ENCODE results near the gene SLC12A3. TPM values are rescaled to one million over a fixed set of nuclear protein-coding genes. Genes with fewer than 3 reads are reported as not detected.
"Not testable (repeated sequence)": the region's sequence is repeated elsewhere in the genome, so short reads cannot be mapped to it uniquely, and the experiment has no call there.

SLC12A3 gene
- total RNA-seq, 1 donor, result 0.10 TPM

DNA sequence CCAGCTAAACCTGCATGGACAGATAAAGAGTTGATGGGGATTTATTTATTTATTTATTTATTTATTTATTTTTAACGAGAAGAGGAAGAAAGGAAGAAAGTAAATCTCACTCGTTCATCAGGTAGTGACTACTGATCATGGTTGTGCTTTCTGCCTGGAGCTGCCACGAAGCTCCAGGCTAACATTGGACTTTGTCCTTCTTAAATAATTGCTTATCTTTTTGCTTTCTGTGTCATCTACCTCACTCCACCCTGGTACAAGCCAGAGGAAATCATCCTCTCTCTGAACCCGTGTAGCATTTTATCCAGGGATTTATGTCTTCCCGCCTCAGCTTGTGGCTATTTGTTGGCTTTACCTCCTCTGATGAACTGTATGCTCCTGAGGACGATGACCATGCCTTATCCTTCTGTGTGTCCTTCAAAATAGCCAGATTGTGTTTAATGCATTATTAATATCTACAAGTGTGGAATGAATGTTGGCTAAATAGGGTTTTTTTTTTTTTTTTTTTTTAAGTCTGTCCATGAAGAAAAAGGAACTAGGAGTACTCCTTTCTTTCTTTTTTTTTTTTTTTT, 8.0 kb upstream of the SLC12A3 start:
- Histone ChIP-seq H3K27me3 (ENCODE audit: insufficient read depth, low read length) (no peaks in the 10 kb centered on the region), H3K4me3 (ENCODE audit: low read length) (no peak overlapping the region), H3K4me1 (ENCODE audit: insufficient read depth, low read length) (peaks cover 47% of the 10 kb centered on the region), H3K9me3 (ENCODE audit: low read depth, low read length) (no peaks in the 10 kb centered on the region)

DNA sequence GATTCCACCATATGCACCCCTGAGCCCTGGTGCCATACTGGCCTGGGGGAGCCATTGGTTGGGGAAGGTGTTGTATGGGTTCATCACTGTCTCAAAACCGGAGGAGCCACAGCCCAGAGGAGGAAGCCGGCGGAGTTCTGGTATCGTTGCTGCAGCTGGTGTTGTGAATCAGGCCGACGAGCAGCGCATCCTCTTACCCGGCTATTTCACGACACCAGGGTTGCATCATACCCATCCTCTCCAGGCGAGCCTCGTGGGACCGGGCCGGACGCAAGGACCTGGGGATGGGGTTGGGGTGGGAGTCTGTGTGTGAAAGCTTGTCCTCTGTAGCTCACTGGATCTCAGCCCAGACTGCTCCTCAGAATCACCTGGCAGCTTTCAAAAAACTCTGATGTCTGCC, 6.6 kb upstream of the SLC12A3 start:
- Histone ChIP-seq H3K4me3 (ENCODE audit: low read length) (no peak overlapping the region), H3K27me3 (ENCODE audit: insufficient read depth, low read length) (no peaks in the 10 kb centered on the region), H3K9me3 (ENCODE audit: low read depth, low read length) (no peaks in the 10 kb centered on the region), H3K4me1 (ENCODE audit: insufficient read depth, low read length) (peaks cover 61% of the 10 kb centered on the region)

DNA sequence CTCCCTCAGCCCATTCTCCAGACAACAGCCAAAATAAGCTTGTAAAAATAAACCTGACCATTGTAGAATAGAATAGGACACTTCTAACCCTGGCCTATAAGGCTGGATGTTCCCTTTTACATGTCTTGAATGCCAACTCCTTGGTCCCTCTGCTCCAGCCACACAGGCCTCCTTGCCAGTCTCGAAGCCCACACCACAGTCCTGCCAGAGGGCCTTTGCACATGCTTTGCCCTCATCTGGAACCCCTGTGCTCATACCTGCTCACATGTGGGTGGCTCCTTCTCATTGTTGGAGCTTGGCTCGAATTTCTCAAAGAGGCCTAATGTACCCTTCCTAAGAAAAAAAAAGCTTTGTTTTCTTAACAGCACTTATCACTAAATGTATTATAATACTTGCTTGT, 5.4 kb upstream of the SLC12A3 start:
- peaks cover 62% of the 10 kb centered on the region for H3K4me1 ChIP-seq (ENCODE audit: insufficient read depth, low read length)
- H3K4me3 ChIP-seq (ENCODE audit: low read length), result no peak overlapping the region
- H3K27me3 ChIP-seq (ENCODE audit: insufficient read depth, low read length), result no peaks in the 10 kb centered on the region
- no peaks in the 10 kb centered on the region for H3K9me3 ChIP-seq (ENCODE audit: low read depth, low read length)

DNA sequence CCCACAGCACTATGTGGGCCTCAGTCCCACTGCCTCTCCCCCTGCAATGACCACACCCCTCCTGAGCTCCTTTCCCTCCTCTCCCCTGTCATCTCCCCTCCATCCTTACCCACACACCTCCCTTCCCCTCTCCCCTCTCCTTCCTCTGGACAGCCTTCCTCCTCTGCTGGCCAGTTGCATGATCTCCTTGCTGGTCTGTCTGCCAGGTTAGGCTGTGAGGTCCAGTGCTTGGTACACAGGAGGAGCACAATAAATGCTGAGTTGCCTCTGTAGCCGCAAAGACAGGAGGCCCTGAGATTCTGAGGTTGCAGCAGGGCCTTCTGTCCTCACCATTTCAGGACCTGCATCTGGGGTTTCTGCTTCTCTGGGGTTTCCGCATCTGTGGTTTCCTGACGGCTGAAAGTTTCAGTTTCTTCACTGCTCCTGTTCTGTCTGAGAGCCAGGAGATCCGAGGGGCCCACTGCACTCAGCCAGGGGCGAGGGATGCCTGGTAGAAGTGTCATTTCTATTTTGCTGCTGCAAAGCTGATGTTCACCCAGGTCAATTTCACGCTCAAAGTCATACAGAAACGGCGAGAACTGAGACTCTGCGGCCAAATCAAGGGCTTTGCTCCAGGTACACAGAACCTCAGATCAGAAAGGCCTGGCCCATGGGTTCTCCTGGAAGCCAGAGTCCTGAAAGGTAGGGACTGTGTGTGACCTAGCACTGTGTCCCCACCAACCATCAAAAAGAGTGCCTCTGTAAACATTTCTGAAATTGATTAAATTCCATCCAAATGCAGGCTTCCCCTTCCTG, 4.6 kb upstream of the SLC12A3 start:
- Histone ChIP-seq H3K4me1 (ENCODE audit: insufficient read depth, low read length) (peaks cover 62% of the 10 kb centered on the region), H3K27me3 (ENCODE audit: insufficient read depth, low read length) (no peaks in the 10 kb centered on the region), H3K4me3 (ENCODE audit: low read length) (no peak overlapping the region), H3K9me3 (ENCODE audit: low read depth, low read length) (no peaks in the 10 kb centered on the region)

DNA sequence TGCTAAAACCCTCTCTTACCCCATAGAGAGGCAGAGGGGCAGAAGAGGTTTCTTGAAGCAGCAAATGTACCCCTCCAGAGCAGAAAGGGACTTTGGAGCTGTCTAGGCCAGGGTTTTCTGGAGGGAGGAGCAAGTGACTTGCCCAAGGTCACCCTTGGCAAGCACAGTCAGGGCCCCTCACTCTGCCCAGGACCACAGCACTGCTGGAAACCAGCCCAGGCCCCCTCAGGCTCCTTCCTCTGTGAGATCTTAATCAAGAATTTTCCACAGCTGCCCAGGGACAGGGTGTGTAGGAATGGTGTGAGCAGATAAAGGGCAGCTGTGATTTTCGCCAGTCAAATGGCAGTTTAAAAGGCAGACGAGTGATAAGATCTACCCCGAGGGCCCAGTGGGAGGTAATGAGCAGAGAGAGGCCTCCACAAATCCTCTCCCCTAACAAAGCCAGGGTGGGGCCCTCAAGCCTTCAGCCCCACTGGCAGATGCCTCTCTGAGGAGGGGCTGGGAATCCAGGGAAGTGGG, 3.9 kb upstream of the SLC12A3 start:
- no peak overlapping the region for H3K4me3 ChIP-seq (ENCODE audit: low read length)
- H3K27me3 ChIP-seq (ENCODE audit: insufficient read depth, low read length), result no peaks in the 10 kb centered on the region
- peaks cover 62% of the 10 kb centered on the region for H3K4me1 ChIP-seq (ENCODE audit: insufficient read depth, low read length)
- no peaks in the 10 kb centered on the region for H3K9me3 ChIP-seq (ENCODE audit: low read depth, low read length)

DNA sequence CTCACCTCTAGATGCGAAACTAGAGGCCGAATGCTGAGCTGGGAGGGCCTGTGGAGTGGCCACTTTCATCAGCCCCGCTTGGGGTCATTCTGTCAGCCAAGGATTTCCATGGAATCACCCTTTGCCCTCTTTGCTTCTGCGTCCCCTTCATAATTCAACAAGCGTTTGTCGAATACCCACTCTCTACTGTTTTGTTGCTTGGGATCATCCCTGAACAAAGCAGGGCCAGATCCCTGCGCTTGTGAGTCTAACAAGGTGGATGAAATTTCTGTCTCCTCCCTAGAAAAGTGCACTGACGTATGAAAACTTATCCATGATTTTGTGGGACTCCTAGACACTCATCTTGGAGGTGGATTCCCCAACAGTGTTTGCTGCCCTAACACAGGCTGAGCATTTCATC, 3.3 kb upstream of the SLC12A3 start:
- Histone ChIP-seq H3K9me3 (ENCODE audit: low read depth, low read length) (no peaks in the 10 kb centered on the region), H3K4me1 (ENCODE audit: insufficient read depth, low read length) (peaks cover 62% of the 10 kb centered on the region), H3K27me3 (ENCODE audit: insufficient read depth, low read length) (no peaks in the 10 kb centered on the region), H3K4me3 (ENCODE audit: low read length) (no peak overlapping the region)

DNA sequence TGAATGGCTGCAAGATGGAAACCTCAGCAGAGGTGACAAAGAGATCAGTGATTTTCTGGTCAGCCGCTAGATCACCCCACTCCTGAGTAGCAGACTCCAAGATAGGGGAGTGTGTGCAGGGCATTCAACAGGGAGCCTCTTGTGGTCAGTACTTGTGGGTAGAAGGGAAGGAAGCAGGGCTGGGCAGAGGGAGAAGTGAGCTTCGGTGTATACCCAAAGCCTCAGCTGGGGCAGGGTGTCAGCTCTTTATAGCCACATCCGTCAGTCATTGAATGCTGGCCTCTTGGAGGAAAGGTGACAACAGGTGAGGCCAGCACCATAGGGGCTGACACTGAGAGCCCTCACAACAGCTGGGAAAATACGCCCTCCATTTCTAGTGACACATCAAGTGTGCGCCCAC, 2.2 kb upstream of the SLC12A3 start:
- Histone ChIP-seq H3K4me1 (ENCODE audit: insufficient read depth, low read length) (peaks cover 60% of the 10 kb centered on the region), H3K27me3 (ENCODE audit: insufficient read depth, low read length) (no peaks in the 10 kb centered on the region), H3K4me3 (ENCODE audit: low read length) (no peak overlapping the region), H3K9me3 (ENCODE audit: low read depth, low read length) (no peaks in the 10 kb centered on the region)

DNA sequence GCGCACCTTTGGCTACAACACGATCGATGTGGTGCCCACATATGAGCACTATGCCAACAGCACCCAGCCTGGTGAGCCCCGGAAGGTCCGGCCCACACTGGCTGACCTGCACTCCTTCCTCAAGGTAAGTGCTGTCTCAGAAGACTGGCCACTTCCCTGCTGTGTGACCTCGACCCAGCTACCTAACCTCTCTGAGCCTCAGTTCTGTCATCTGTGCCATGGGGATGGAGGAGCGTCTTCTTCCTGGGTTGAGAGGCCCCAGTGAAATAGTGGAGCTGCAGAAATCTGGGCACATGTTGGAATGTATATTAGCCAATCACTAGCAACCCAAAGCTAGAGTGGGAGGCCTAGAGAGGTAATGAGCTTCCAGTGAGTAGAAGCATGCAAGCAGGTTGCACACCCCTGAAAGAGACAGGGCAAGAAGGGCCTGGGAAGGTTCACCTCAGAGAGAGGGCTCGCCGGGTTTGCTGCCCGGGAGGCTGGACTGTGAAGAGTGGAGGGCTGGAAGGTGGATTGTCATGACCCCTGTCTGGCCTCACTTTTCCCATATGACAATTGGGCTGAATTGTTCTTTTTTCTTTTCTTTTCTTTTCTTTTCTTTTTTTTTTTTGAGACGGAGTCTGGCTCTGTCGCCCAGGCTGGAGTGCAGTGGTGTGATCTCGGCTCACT, 521 bp downstream of the SLC12A3 start:
- H3K9me3 ChIP-seq (ENCODE audit: low read depth, low read length), result no peaks in the 10 kb centered on the region
- no peak overlapping the region for H3K4me3 ChIP-seq (ENCODE audit: low read length)
- no peaks in the 10 kb centered on the region for H3K27me3 ChIP-seq (ENCODE audit: insufficient read depth, low read length)
- peaks cover 32% of the 10 kb centered on the region for H3K4me1 ChIP-seq (ENCODE audit: insufficient read depth, low read length)

DNA sequence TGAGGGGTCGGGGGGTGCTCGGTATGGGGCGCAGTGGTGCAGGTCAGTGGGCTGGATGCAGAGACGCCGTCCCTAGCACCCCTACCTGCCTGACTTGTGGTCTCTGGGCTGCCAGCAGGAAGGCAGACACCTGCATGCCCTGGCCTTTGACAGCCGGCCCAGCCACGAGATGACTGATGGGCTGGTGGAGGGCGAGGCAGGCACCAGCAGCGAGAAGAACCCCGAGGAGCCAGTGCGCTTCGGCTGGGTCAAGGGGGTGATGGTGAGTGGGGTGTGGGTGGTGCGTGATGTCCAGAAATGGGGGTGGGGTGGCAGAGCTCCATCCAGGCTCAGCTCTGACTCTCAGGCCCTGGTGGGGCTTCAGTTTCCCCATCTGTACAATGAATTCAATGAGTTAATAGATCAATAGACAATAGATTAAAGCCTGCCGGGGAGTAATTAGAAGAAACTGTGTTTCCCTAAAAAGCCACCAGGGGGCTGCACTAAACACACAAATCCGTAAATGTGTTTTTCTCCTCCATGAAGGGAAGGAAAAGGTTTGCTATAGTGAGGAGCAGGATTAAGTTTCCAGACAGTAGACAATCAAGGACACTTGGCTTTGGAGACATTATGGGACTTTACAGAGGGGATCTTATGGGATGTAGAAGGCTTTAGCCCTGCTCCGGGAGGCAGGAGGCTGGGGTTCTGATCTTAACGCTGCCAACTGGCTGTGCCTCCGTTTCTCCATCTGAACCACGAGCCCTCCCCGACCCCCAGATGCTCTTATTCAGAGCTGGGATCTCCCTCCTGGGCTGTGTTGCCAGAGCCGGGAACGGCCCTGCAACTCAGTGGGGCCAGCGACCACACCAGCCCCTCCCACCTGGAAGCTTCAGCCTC, 2.2 kb downstream of the SLC12A3 start:
- Histone ChIP-seq H3K9me3 (ENCODE audit: low read depth, low read length) (no peaks in the 10 kb centered on the region), H3K4me3 (ENCODE audit: low read length) (no peak overlapping the region), H3K4me1 (ENCODE audit: insufficient read depth, low read length) (peaks cover 21% of the 10 kb centered on the region), H3K27me3 (ENCODE audit: insufficient read depth, low read length) (no peaks in the 10 kb centered on the region)

DNA sequence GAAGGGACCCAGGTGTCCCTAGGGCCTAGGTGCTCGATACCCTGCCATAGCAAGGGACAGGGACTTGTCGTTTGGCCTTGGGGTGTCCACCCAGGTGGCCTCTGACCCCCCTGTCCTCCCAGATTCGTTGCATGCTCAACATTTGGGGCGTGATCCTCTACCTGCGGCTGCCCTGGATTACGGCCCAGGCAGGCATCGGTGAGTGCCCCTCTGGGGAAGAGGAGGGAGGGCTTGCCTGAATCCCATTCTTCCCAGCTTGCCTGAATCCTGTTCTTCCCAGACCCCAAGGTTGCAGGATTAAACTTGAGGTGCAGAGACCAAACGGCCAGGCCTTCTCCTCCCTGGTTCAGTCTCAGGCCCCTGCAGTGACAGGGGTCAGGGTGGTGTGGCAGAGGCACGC, 3.2 kb downstream of the SLC12A3 start:
- no peaks in the 10 kb centered on the region for H3K9me3 ChIP-seq (ENCODE audit: low read depth, low read length)
- no peak overlapping the region for H3K4me3 ChIP-seq (ENCODE audit: low read length)
- H3K4me1 ChIP-seq (ENCODE audit: insufficient read depth, low read length), result peaks cover 11% of the 10 kb centered on the region
- no peaks in the 10 kb centered on the region for H3K27me3 ChIP-seq (ENCODE audit: insufficient read depth, low read length)

DNA sequence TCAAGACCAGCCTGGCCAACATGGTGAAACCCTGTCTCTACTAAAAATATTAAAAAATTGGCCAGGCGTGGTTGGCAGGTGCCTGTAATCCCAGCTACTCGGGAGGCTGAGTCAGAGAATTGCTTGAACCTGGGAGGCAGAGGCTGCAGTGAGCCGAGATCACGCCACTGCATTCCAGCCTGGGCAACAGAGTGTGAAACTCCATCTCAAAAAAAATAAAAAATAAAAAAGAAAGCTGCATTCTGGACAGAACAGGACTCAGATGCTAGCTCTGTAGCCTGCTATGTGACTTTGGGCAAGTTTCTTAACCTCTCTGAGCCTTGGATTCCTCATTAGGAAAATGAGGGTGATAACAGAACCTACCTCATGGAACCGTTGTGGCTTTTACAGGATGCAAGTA, 3.8 kb downstream of the SLC12A3 start:
- not testable (repeated sequence) for H3K9me3 ChIP-seq (ENCODE audit: low read depth, low read length); H3K4me1 ChIP-seq (ENCODE audit: insufficient read depth, low read length); H3K4me3 ChIP-seq (ENCODE audit: low read length); H3K27me3 ChIP-seq (ENCODE audit: insufficient read depth, low read length)

DNA sequence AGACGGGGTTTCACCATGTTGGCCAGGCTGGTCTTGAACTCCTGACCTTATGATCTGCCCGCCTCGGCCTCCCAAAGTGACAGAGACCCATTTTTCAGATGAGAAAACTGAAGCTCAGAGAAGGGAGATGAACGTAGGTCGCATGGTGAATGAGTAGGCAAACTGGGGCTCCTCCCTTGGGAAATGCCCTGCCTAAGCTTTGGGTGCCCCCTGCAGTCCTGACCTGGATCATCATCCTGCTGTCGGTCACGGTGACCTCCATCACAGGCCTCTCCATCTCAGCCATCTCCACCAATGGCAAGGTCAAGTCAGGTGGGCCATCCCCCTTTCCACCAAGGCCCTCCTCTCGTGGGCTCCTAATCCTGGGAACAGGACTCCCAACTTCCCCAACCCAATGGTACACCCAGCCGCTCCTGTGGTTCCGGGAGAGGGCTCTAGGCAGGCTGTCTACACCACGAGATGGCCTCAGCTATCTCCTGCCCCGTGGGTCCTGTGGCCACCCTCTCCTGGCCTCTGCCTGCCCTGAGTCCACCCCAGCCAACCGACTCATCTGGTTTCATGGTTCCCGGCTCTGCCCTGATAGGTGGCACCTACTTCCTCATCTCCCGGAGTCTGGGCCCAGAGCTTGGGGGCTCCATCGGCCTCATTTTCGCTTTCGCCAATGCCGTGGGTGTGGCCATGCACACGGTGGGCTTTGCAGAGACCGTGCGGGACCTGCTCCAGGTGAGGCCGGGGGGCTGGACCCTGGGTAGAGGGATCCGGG, 4.7 kb downstream of the SLC12A3 start:
- Histone ChIP-seq H3K27me3 (ENCODE audit: insufficient read depth, low read length) (no peaks in the 10 kb centered on the region), H3K4me1 (ENCODE audit: insufficient read depth, low read length) (peaks cover 8% of the 10 kb centered on the region), H3K9me3 (ENCODE audit: low read depth, low read length) (no peaks in the 10 kb centered on the region), H3K4me3 (ENCODE audit: low read length) (no peak overlapping the region)

DNA sequence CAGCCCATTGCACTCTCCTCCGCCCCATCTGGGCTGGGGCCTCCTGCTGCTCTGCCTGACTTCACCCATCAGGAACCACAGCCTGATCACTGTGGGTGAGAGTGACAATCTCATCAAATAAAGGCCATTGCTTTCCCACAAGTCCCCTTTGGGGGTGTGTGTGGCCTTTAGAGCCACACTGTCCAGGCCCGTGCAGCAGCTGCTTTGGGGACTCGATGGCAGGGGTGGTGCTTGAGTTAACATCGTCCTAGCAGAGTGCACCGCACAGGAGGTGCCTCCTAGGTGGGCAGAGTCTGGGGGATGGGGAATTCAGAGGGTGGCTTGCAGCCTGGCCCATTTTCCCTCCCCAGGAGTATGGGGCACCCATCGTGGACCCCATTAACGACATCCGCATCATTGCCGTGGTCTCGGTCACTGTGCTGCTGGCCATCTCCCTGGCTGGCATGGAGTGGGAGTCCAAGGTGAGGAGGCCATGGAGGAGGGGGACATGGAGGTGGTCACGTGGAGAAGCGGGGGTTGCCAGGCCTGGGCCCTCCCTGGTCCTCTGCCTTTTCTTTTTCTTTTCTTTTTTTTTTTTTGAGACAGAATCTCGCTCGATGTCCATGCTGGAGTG, 5.4 kb downstream of the SLC12A3 start:
- no peaks in the 10 kb centered on the region for H3K27me3 ChIP-seq (ENCODE audit: insufficient read depth, low read length)
- H3K9me3 ChIP-seq (ENCODE audit: low read depth, low read length), result no peaks in the 10 kb centered on the region
- peaks cover 8% of the 10 kb centered on the region for H3K4me1 ChIP-seq (ENCODE audit: insufficient read depth, low read length)
- H3K4me3 ChIP-seq (ENCODE audit: low read length), result no peak overlapping the region

DNA sequence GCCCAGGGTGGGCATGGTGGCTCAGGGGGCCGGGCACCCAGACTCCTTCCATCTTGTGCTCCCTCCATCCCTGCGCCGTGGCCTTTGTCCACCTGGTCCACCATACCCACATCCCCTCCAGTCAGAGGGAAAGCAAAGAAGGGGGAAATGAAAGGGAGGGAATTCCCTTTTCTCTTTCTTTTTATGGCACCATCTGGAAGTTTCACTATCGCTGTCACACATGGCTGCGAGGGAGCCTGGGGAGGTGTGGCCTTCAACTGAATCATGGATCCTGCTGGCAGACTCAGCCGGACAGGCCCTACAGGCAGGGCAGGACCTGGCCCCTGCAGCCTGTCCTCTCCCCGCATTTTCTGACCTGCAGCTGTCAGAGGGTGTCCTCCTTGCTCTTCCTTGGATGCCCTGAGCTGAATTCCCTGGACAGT, 6.2 kb downstream of the SLC12A3 start:
- H3K4me3 ChIP-seq (ENCODE audit: low read length), result no peak overlapping the region
- H3K4me1 ChIP-seq (ENCODE audit: insufficient read depth, low read length), result peaks cover 8% of the 10 kb centered on the region
- no peaks in the 10 kb centered on the region for H3K9me3 ChIP-seq (ENCODE audit: low read depth, low read length)
- no peaks in the 10 kb centered on the region for H3K27me3 ChIP-seq (ENCODE audit: insufficient read depth, low read length)
